GM12878 (cell line): ENCODE data around the gene FREM3. TPM values are rescaled to one million over a fixed set of nuclear protein-coding genes. Genes with fewer than 3 reads are reported as not detected.

Experiments
- ASH2L ChIP-seq: fragments of 300-600, 200-600 bp; sonication (generic); IDR thresholded peaks from 2 replicates; pipeline ENCODE4 v1.6.1; 2017; ENCODE audit warnings: low read depth, mild to moderate bottlenecking, borderline replicate concordance
- BCL11A ChIP-seq: IDR thresholded peaks from 2 replicates; pipeline ENCODE4 v1.6.1; 2011; ENCODE audit warnings: low read depth, low read length
- BCL3 ChIP-seq: IDR thresholded peaks from 2 replicates; pipeline ENCODE4 v1.6.1; 2011; ENCODE audit warnings: borderline replicate concordance, low read depth, mild to moderate bottlenecking, moderate library complexity, low read length; ENCODE audit not compliant: insufficient read depth, poor library complexity, severe bottlenecking
- CHD1 ChIP-seq: IDR thresholded peaks from 2 replicates; pipeline ENCODE4 v1.6.1; 2012; ENCODE audit warnings: low read depth, low read length, improper control_type of control experiment
- CHD2 ChIP-seq: IDR thresholded peaks from 2 replicates; pipeline ENCODE4 v1.6.1; 2011; ENCODE audit warnings: low read depth, low read length, improper control_type of control experiment, borderline replicate concordance
- CHD4 ChIP-seq: fragments of 200-600 bp; sonication (generic); IDR thresholded peaks from 2 replicates; pipeline ENCODE4 v1.6.1; 2016; ENCODE audit warnings: mild to moderate bottlenecking
- EGR1 ChIP-seq, 2 experiments: IDR thresholded peaks; 1 replicate in 1 of 2; 2 replicates in 1 of 2; pipeline ENCODE4 v1.6.1; 2011 to 2012; ENCODE audit warnings: low read depth in 2 of 2, low read length in 2 of 2, borderline replicate concordance in 1 of 2, mild to moderate bottlenecking in 1 of 2, moderate library complexity in 1 of 2
- ELK1 ChIP-seq: IDR thresholded peaks from 2 replicates; pipeline ENCODE4 v1.6.1; 2012; ENCODE audit warnings: low read depth, low read length, improper control_type of control experiment
- ESRRA ChIP-seq: IDR thresholded peaks from 2 replicates; pipeline ENCODE4 v1.6.1; 2012; ENCODE audit warnings: mild to moderate bottlenecking, low read length, improper control_type of control experiment
- EZH2 ChIP-seq: IDR thresholded peaks from 2 replicates; pipeline ENCODE4 v1.6.1; 2012; ENCODE audit warnings: low read depth, mild to moderate bottlenecking, control low read depth, inconsistent platforms, low read length, borderline replicate concordance; ENCODE audit not compliant: control insufficient read depth
- FOXK2 ChIP-seq: fragments of 450-650 bp; IDR thresholded peaks from 2 replicates; pipeline ENCODE4 v1.6.1; 2017; ENCODE audit warnings: mild to moderate bottlenecking, moderate library complexity
- GABPA ChIP-seq: IDR thresholded peaks from 2 replicates; pipeline ENCODE4 v1.6.1; 2014; ENCODE audit warnings: antibody characterized with exemption, low read depth, mild to moderate bottlenecking, inconsistent platforms
- HCFC1 ChIP-seq: fragments of 150-350 bp; IDR thresholded peaks from 2 replicates; pipeline ENCODE4 v1.6.1; 2014; ENCODE audit warnings: low read length
- JUND ChIP-seq: IDR thresholded peaks from 2 replicates; pipeline ENCODE4 v1.6.1; 2012; ENCODE audit warnings: low read depth, mild to moderate bottlenecking, low read length, improper control_type of control experiment, moderate library complexity
- KLF5 ChIP-seq: fragments of 450-650 bp; IDR thresholded peaks from 2 replicates; pipeline ENCODE4 v1.6.1; 2014; ENCODE audit warnings: mild to moderate bottlenecking; ENCODE audit not compliant: partially characterized antibody
- MLLT1 ChIP-seq: fragments of 450-650 bp; IDR thresholded peaks from 2 replicates; pipeline ENCODE4 v1.6.1; 2016; ENCODE audit warnings: mild to moderate bottlenecking
- MTA3 ChIP-seq: IDR thresholded peaks from 2 replicates; pipeline ENCODE4 v1.6.1; 2012; ENCODE audit warnings: low read length, inconsistent platforms, borderline replicate concordance
- NFYA ChIP-seq: IDR thresholded peaks from 2 replicates; pipeline ENCODE4 v1.6.1; 2011; ENCODE audit warnings: low read depth, mild to moderate bottlenecking, low read length, improper control_type of control experiment, borderline replicate concordance
- NFYB ChIP-seq: IDR thresholded peaks from 2 replicates; pipeline ENCODE4 v1.6.1; 2011; ENCODE audit warnings: low read depth, mild to moderate bottlenecking, low read length, improper control_type of control experiment, moderate library complexity; ENCODE audit not compliant: insufficient read depth
- NR2C1 ChIP-seq: fragments of 450-650 bp; IDR thresholded peaks from 2 replicates; pipeline ENCODE4 v1.6.1; 2017; ENCODE audit warnings: antibody characterized with exemption, mild to moderate bottlenecking, moderate library complexity
- PAX8 ChIP-seq: fragments of 450-650 bp; IDR thresholded peaks from 2 replicates; pipeline ENCODE4 v1.6.1; 2017; ENCODE audit warnings: mild to moderate bottlenecking, moderate library complexity
- RB1 ChIP-seq: fragments of 450-650 bp; formaldehyde crosslinking; IDR thresholded peaks from 2 replicates; pipeline ENCODE4 v1.6.1; 2017; ENCODE audit warnings: mild to moderate bottlenecking, borderline replicate concordance
- RUNX3 ChIP-seq: IDR thresholded peaks from 2 replicates; pipeline ENCODE4 v1.6.1; 2012; ENCODE audit warnings: low read length, inconsistent platforms
- SRF ChIP-seq, 2 experiments: IDR thresholded peaks; 2 replicates each; pipeline ENCODE4 v1.6.1; 2011; ENCODE audit warnings: low read depth in 2 of 2, low read length in 2 of 2, mild to moderate bottlenecking in 1 of 2, moderate library complexity in 1 of 2
- STAT1 ChIP-seq: fragments of 450-650 bp; conservative IDR thresholded peaks from 2 replicates; pipeline ENCODE4 v1.6.1; 2014; ENCODE audit warnings: antibody characterized with exemption, mild to moderate bottlenecking
- TCF7 ChIP-seq: IDR thresholded peaks from 2 replicates; pipeline ENCODE4 v1.6.1; 2014; ENCODE audit warnings: antibody characterized with exemption, borderline replicate concordance
- YY1 ChIP-seq: IDR thresholded peaks from 2 replicates; pipeline ENCODE4 v1.6.1; 2011; ENCODE audit warnings: low read depth, mild to moderate bottlenecking, low read length
- ZNF217 ChIP-seq: fragments of 450-650 bp; IDR thresholded peaks from 2 replicates; pipeline ENCODE4 v1.6.1; 2017; ENCODE audit warnings: antibody characterized with exemption, mild to moderate bottlenecking
- ZZZ3 ChIP-seq: IDR thresholded peaks from 2 replicates; pipeline ENCODE4 v1.6.1; 2011; ENCODE audit warnings: low read depth; ENCODE audit not compliant: control insufficient read depth, insufficient read length
- polyA plus RNA-seq, 11 experiments: library from polyadenylated mRNA; depleted of rRNA in 4 of 11; unstranded in 6 of 11; stranded (reverse) in 5 of 11; fragments of >200 nt; fragmentation: Nextera tagmentation in 4 of 11; fragmentation: Illumina TruSeq in 1 of 11; extraction: Ambion mirVana in 4 of 11; extraction: Trizol in 1 of 11; gene quantifications; 1 replicate in 1 of 11; 2 replicates in 10 of 11; pipeline versions ENCODE4 v1.2.1 to v1.2.3, GENCODE V29; 2011 to 2016; ENCODE audit warnings: inconsistent platforms in 2 of 11, missing spikeins in 2 of 11, low read depth in 1 of 11
- total RNA-seq, 4 experiments: library from RNA; depleted of rRNA in 3 of 4; stranded (reverse); fragments of >200 nt in 3 of 4; fragmentation: Illumina TruSeq in 1 of 4; extraction: Trizol in 1 of 4; gene quantifications; 2 replicates each; pipeline versions ENCODE4 v1.2.1 to v1.2.3, GENCODE V29; 2013 to 2021

Gene FREM3
- total and polyA plus RNA-seq, 10 of the 15 experiments (the other 5 are each of a cell fraction or from before 2014, with no cell fraction given), result not detected

- TF ChIP-seq RB1, result no peak
- TF ChIP-seq CHD4, result no peak
- TF ChIP-seq TCF7, result no peak
- no peak for TF ChIP-seq SRF (IDR thresholded peaks at IDR 0.05; ENCODE audit: low read depth in 2 of 2, low read length in 2 of 2)
- TF ChIP-seq BCL11A, result no peak
- TF ChIP-seq ELK1, result no peak
- TF ChIP-seq ZZZ3, result no peak
- TF ChIP-seq KLF5, result no peak
- no peak for TF ChIP-seq STAT1
- no peak for TF ChIP-seq YY1
- no peak for TF ChIP-seq ASH2L
- no peak for TF ChIP-seq FOXK2
- no peak for TF ChIP-seq ZNF217
- no peak for TF ChIP-seq NFYB
- no peak for TF ChIP-seq HCFC1
- TF ChIP-seq JUND, result no peak
- peak; percentile 89 for TF ChIP-seq RUNX3
- TF ChIP-seq GABPA, result no peak
- TF ChIP-seq NR2C1, result no peak
- TF ChIP-seq NFYA, result no peak
- no peak for TF ChIP-seq BCL3
- TF ChIP-seq PAX8, result no peak
- TF ChIP-seq EGR1 (IDR thresholded peaks at IDR 0.05; ENCODE audit: borderline replicate concordance in 1 of 2, low read depth in 2 of 2, low read length in 2 of 2), result no peak
- TF ChIP-seq ESRRA, result no peak
- no peak for TF ChIP-seq CHD2
- TF ChIP-seq EZH2, result no peak
- TF ChIP-seq CHD1, result no peak
- TF ChIP-seq MLLT1, result no peak
- no peak; the same call in 1 of the 2 replicates for TF ChIP-seq MTA3
These were observed 31.4 kb downstream of the FREM3 start (continued) for GRCh38 chr4:143668930-143669552.
